ENCODE data around the gene MPND.
A peak's percentile ranks its signal among the peaks of the same experiment; 100 is the strongest.

DNA sequence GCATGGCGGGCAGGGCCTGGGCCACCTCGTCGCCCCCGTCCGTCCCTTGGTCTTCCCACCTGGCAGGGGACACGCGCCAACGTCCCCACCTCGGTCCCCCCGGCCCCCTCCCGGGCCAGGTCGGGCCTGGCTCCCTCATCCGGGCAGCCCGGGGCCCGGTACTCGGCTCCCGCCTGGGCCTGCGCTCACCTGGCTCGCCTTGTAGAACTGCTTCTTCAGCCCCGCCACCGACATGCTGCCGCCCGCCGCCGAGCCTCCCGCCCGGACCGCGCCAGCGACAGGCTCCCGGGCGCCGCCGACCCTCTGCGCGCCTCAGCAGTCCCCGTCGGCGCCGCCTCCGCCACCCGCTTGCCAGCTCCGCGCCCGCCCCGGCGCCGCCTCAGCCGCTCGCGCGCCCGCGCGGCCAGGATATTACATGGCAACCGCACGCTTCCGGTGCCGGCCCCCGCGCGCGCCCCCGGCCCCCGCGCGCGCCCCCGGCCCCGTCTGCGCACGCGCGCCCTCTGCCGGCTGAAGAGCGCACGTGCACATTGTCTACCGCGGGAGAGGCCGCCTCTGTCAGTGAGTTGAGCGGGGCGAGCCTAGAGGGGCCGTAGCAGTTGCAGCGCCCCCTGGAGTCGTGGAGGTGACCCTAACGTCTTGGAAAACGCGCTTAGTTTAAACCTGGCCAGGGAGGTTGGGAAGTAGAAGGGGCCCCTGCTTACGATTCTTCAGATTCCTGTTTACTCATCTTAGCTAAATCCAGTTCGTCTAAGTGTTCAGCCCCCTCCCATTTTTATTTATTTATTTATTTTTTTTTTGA, 57.0 kb downstream of the MPND start, which contains the start of gene SH3GL1:
- TF ChIP-seq, protein P1, sequence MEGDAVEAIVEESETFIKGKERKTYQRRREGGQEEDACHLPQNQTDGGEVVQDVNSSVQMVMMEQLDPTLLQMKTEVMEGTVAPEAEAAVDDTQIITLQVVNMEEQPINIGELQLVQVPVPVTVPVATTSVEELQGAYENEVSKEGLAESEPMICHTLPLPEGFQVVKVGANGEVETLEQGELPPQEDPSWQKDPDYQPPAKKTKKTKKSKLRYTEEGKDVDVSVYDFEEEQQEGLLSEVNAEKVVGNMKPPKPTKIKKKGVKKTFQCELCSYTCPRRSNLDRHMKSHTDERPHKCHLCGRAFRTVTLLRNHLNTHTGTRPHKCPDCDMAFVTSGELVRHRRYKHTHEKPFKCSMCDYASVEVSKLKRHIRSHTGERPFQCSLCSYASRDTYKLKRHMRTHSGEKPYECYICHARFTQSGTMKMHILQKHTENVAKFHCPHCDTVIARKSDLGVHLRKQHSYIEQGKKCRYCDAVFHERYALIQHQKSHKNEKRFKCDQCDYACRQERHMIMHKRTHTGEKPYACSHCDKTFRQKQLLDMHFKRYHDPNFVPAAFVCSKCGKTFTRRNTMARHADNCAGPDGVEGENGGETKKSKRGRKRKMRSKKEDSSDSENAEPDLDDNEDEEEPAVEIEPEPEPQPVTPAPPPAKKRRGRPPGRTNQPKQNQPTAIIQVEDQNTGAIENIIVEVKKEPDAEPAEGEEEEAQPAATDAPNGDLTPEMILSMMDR (IDR thresholded peaks at IDR 0.05) = peak; percentile 98 to 100 (median 98)
- peak; percentile 49 for TF ChIP-seq POLR2A (IDR thresholded peaks at IDR 0.05)
